K562 (cell line): Measurements from ENCODE around the gene RPL7L1. TPM values are rescaled to one million over a fixed set of nuclear protein-coding genes. Genes with fewer than 3 reads are reported as not detected.

Source experiments
- ATAC-seq: fragments of 200-7000 bp; cut with Tn5 transposase; 3 replicates; pipeline ENCODE4 v1.9.1; 2020; ENCODE audit warnings: moderate library complexity
- BruUV-seq: library from RNA; stranded (reverse); fragments of 400-500 nt; replicated peaks from 2 replicates; lab custom pipeline; 2021; lab: Mats Ljungman, UMichigan
- CTCF ChIA-PET: fragments of 300-600 bp; formaldehyde crosslinking; extraction: SDS; loops from one replicate; lab custom pipeline; 2021; ENCODE audit warnings: low intra/inter-chr PET ratio; lab: Yijun Ruan, JAX
- POLR2A ChIA-PET: fragments of 300-600, 350-650 bp; sonication (Branson Sonifier 250); formaldehyde crosslinking; extraction: SDS; loops from one replicate; lab custom pipeline; 2021; ENCODE audit warnings: antibody characterized with exemption, inconsistent platforms; lab: Yijun Ruan, JAX
- DNase-seq, 4 experiments: peaks; one replicate each; pipeline versions ENCODE4 v3.0.0 to v3.0.0-alpha.2; 2011 to 2018; ENCODE audit warnings: low spot score in 3 of 4, mixed read lengths in 3 of 4; ENCODE audit errors: extremely low read depth in 1 of 4
- FAIRE-seq: peaks from 2 replicates; lab custom pipeline; 2011; peaks lifted over from hg19 to GRCh38; lab: Jason Lieb, UNC
- H2AFZ ChIP-seq: 2 replicates; pipeline ENCODE4 v1.6.0; 2011; ENCODE audit warnings: low read depth, low read length, control low read depth, inconsistent platforms
- H3K27ac ChIP-seq: fragments of 200-600 bp; 3 replicates; pipeline ENCODE4 v1.8.0; 2011; ENCODE audit warnings: low read depth, mild to moderate bottlenecking, control low read depth, inconsistent platforms, low read length, moderate library complexity, mixed read lengths; ENCODE audit errors: extremely low read depth
- H3K27me3 ChIP-seq, 2 experiments: fragments of 300-600 bp in 1 of 2; 2 replicates in 1 of 2; 3 replicates in 1 of 2; pipeline versions ENCODE4 v1.6.0 to v1.8.0; 2011; ENCODE audit warnings: inconsistent platforms in 2 of 2, low read length in 2 of 2, mild to moderate bottlenecking in 1 of 2, mixed read lengths in 1 of 2, moderate library complexity in 1 of 2; ENCODE audit not compliant: control insufficient read depth in 2 of 2, insufficient read depth in 2 of 2
- H3K36me3 ChIP-seq: fragments of 300-600 bp; 3 replicates; pipeline ENCODE4 v1.8.0; 2011; ENCODE audit warnings: mild to moderate bottlenecking, low read length, inconsistent platforms; ENCODE audit not compliant: control insufficient read depth, insufficient read depth
- H3K4me1 ChIP-seq, 2 experiments: fragments of 200-600 bp in 1 of 2; replicated peaks in 1 of 2; 2 replicates in 1 of 2; 3 replicates in 1 of 2; pipeline versions ENCODE4 v1.5.1 to v1.8.0; 2011; ENCODE audit warnings: inconsistent platforms in 2 of 2, low read length in 2 of 2, mild to moderate bottlenecking in 1 of 2, mixed read lengths in 1 of 2, moderate library complexity in 1 of 2; ENCODE audit not compliant: control insufficient read depth in 2 of 2, insufficient read depth in 2 of 2
- H3K4me2 ChIP-seq: 2 replicates; pipeline ENCODE4 v1.6.1; 2011; ENCODE audit warnings: low read length, control low read depth, inconsistent platforms, mixed read lengths; ENCODE audit not compliant: insufficient read depth
- H3K4me3 ChIP-seq: fragments of 200-600 bp; sonication (generic), shearing (Covaris generic); 2 replicates; pipeline ENCODE4 v1.5.1; 2016; ENCODE audit warnings: control low read depth, inconsistent platforms
- H3K79me2 ChIP-seq: fragments of 200-600 bp; 3 replicates; pipeline ENCODE4 v1.8.0; 2011; ENCODE audit warnings: low read length, inconsistent platforms; ENCODE audit not compliant: control insufficient read depth, insufficient read depth
- H3K9ac ChIP-seq, 2 experiments: 2 replicates each; pipeline versions ENCODE4 v1.6.0 to v1.6.1; 2011; ENCODE audit warnings: low read depth in 2 of 2, low read length in 2 of 2, control low read depth in 1 of 2, inconsistent platforms in 1 of 2, mild to moderate bottlenecking in 1 of 2, mixed read lengths in 1 of 2; ENCODE audit not compliant: insufficient read depth in 1 of 2
- H3K9me1 ChIP-seq: one replicate; pipeline ENCODE4 v1.6.0; 2011; ENCODE audit warnings: inconsistent platforms, mild to moderate bottlenecking, low read length, moderate library complexity; ENCODE audit not compliant: control insufficient read depth, insufficient read depth
- H3K9me3 ChIP-seq: replicated peaks from 2 replicates; pipeline ENCODE4 v1.5.1; 2011; ENCODE audit warnings: low read depth, low read length, inconsistent platforms; ENCODE audit not compliant: control insufficient read depth, insufficient read depth
- H4K20me1 ChIP-seq: replicated peaks from 2 replicates; pipeline ENCODE4 v1.6.1; 2011; ENCODE audit warnings: low read length, inconsistent platforms, mixed read lengths; ENCODE audit not compliant: control insufficient read depth, insufficient read depth
- GATAD2A ChIP-seq: fragments of 450-650 bp; IDR thresholded peaks from 2 replicates; pipeline ENCODE4 v1.6.1; 2017
- RFX7 ChIP-seq: fragments of 250-450 bp; sonication (Bioruptor Pico); IDR thresholded peaks from 2 replicates; pipeline ENCODE4 v1.5.1; 2021; ENCODE audit warnings: mild to moderate bottlenecking
- U2AF2 ChIP-seq: fragments of 200-400 bp; formaldehyde crosslinking; optimal IDR thresholded peaks from 2 replicates; pipeline ENCODE3; 2017; ENCODE audit warnings: low read depth, mild to moderate bottlenecking, low read length
- ZNF217 ChIP-seq: sonication (generic); formaldehyde crosslinking; IDR thresholded peaks from 2 replicates; pipeline ENCODE4 v1.8.0; 2022; ENCODE audit warnings: mild to moderate bottlenecking, missing genetic modification reagents
- ZNF699 ChIP-seq: fragments of 250-450 bp; sonication (Bioruptor Pico); IDR thresholded peaks from 2 replicates; pipeline ENCODE4 v1.8.0; 2021; ENCODE audit warnings: mild to moderate bottlenecking, moderate library complexity; ENCODE audit not compliant: insufficient replicate concordance
- WGBS: fragments of 100-300 bp; shearing (Covaris generic); methylation state at CpG from one replicate; pipeline ENCODE4 v1.1.6; 2016; ENCODE audit warnings: low coverage, mixed read lengths; ENCODE audit not compliant: insufficient coverage; ENCODE audit errors: missing lambda C conversion rate; 5-methylcytosine and 5-hydroxymethylcytosine counted together
- in situ Hi-C: fragments of 300-500 bp; cut with MboI; formaldehyde crosslinking; loops from 4 replicates; pipeline ENCODE4 v1.15.0; 2018; ENCODE audit warnings: inconsistent platforms, mixed read lengths
- intact Hi-C: fragments of 100-400 bp; cut with micrococcal nuclease; formaldehyde crosslinking; loops from 2 replicates; pipeline ENCODE4 v1.14.2; 2022
- polyA plus RNA-seq, 8 experiments: library from polyadenylated mRNA; depleted of rRNA in 4 of 8; stranded (reverse) in 5 of 8; unstranded in 3 of 8; fragments of >200 nt; fragmentation: Nextera tagmentation in 2 of 8; fragmentation: Illumina TruSeq in 1 of 8; extraction: Ambion mirVana in 2 of 8; extraction: Trizol in 1 of 8; gene quantifications; 2 replicates each; pipeline versions ENCODE4 v1.2.1 to v1.2.3, GENCODE V29; 2011 to 2014; ENCODE audit warnings: inconsistent platforms in 1 of 8, missing spikeins in 1 of 8
- total RNA-seq, 7 experiments: library from RNA; depleted of rRNA in 6 of 7; stranded (reverse); fragments of >200 nt in 6 of 7; fragmentation: Illumina TruSeq in 2 of 7; extraction: Trizol in 2 of 7; gene quantifications; 2 replicates each; pipeline versions ENCODE4 v1.2.1 to v1.2.3, GENCODE V29; 2011 to 2021; ENCODE audit warnings: low replicate concordance in 1 of 7
- TF ChIP-seq, protein P1 (sequence below): fragments of 250-450 bp; sonication (Bioruptor Pico); IDR thresholded peaks from 2 replicates; pipeline ENCODE4 v1.4.0; 2020
- TF ChIP-seq, protein P2 (sequence below): sonication (generic); formaldehyde crosslinking; IDR thresholded peaks from 2 replicates; pipeline ENCODE4 v1.5.0; 2020; ENCODE audit warnings: missing genetic modification reagents
- TF ChIP-seq, protein P3 (sequence below): sonication (generic); formaldehyde crosslinking; IDR thresholded peaks from 2 replicates; pipeline ENCODE4 v1.9.0; 2022; ENCODE audit warnings: mild to moderate bottlenecking, missing genetic modification reagents

Gene RPL7L1
- total and polyA plus RNA-seq, 9 of the 15 experiments (the other 6 are each of a cell fraction or from before 2014, with no cell fraction given) = 129 to 259 (median 164) TPM

DNA sequence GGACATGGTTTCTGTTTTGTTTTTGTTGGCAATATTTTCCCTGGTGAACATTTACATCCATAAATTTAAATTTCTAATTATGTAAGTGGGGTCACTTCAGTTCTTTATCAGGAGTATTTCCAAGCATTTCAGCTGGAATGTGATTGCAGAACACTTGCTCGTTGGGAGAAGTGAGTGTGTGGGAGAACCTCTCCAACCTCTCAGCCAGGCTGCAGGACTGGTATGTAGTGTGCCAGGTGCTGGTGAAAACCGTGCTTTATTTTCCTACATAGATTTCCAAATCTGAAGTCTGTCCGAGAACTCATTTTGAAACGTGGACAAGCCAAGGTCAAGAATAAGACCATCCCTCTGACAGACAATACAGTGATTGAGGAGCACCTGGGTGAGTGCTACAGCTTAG lies 6.3 kb downstream of the RPL7L1 start:
- no peak for DNase-seq
- BruUV-seq = no TSS peak
- 0 out of 2 replicates have a peak, but pooled peaks cover 3% of the 10 kb centered on the region for H3K9me3 ChIP-seq
- no peak overlapping the region for H3K4me3 ChIP-seq
- no peak overlapping the region for H3K9ac ChIP-seq
- CTCF ChIA-PET = no interaction called here
- no peak for FAIRE-seq
- intact Hi-C loops (no loop called here), in situ Hi-C loops (no loop called here)
- no peaks in the 10 kb centered on the region for H3K27me3 ChIP-seq
- H3K4me2 ChIP-seq = no peak overlapping the region
- H3K27ac ChIP-seq = no peak overlapping the region
- POLR2A ChIA-PET = interaction anchor here (0.9 to 1.0 kb wide), 3 partner anchors 9 to 324 kb away, joined by 3 read pairs; no protein-coding TSS in a partner anchor
- peaks cover 0 to 14% of the 10 kb centered on the region in 2 experiments; a peak in 2 of 5 replicates for H3K4me1 ChIP-seq
- peaks cover 76% of the 10 kb centered on the region for H3K36me3 ChIP-seq
- H4K20me1 ChIP-seq = no peaks in the 10 kb centered on the region; the same call in 1 of the 2 replicates
- WGBS = 86% methylated on average over 4 of the region's 4 CpGs
- H2AFZ ChIP-seq = no peak overlapping the region
- ATAC-seq = no peak
- H3K79me2 ChIP-seq = peaks cover 41% of the 10 kb centered on the region
- H3K9me1 ChIP-seq = no peaks in the 10 kb centered on the region
- TF ChIP-seq, protein P1, sequence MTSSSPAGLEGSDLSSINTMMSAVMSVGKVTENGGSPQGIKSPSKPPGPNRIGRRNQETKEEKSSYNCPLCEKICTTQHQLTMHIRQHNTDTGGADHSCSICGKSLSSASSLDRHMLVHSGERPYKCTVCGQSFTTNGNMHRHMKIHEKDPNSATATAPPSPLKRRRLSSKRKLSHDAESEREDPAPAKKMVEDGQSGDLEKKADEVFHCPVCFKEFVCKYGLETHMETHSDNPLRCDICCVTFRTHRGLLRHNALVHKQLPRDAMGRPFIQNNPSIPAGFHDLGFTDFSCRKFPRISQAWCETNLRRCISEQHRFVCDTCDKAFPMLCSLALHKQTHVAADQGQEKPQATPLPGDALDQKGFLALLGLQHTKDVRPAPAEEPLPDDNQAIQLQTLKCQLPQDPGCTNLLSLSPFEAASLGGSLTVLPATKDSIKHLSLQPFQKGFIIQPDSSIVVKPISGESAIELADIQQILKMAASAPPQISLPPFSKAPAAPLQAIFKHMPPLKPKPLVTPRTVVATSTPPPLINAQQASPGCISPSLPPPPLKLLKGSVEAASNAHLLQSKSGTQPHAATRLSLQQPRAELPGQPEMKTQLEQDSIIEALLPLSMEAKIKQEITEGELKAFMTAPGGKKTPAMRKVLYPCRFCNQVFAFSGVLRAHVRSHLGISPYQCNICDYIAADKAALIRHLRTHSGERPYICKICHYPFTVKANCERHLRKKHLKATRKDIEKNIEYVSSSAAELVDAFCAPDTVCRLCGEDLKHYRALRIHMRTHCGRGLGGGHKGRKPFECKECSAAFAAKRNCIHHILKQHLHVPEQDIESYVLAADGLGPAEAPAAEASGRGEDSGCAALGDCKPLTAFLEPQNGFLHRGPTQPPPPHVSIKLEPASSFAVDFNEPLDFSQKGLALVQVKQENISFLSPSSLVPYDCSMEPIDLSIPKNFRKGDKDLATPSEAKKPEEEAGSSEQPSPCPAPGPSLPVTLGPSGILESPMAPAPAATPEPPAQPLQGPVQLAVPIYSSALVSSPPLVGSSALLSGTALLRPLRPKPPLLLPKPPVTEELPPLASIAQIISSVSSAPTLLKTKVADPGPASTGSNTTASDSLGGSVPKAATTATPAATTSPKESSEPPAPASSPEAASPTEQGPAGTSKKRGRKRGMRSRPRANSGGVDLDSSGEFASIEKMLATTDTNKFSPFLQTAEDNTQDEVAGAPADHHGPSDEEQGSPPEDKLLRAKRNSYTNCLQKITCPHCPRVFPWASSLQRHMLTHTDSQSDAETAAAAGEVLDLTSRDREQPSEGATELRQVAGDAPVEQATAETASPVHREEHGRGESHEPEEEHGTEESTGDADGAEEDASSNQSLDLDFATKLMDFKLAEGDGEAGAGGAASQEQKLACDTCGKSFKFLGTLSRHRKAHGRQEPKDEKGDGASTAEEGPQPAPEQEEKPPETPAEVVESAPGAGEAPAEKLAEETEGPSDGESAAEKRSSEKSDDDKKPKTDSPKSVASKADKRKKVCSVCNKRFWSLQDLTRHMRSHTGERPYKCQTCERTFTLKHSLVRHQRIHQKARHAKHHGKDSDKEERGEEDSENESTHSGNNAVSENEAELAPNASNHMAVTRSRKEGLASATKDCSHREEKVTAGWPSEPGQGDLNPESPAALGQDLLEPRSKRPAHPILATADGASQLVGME (CRISPR knock-in tag) = no peak
- no peak for TF ChIP-seq U2AF2
- no peak for TF ChIP-seq ZNF699
- TF ChIP-seq RFX7 (CRISPR knock-in tag) = no peak
- TF ChIP-seq GATAD2A = no peak
- TF ChIP-seq, protein P2, sequence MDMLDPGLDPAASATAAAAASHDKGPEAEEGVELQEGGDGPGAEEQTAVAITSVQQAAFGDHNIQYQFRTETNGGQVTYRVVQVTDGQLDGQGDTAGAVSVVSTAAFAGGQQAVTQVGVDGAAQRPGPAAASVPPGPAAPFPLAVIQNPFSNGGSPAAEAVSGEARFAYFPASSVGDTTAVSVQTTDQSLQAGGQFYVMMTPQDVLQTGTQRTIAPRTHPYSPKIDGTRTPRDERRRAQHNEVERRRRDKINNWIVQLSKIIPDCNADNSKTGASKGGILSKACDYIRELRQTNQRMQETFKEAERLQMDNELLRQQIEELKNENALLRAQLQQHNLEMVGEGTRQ = no peak
- TF ChIP-seq, protein P3, sequence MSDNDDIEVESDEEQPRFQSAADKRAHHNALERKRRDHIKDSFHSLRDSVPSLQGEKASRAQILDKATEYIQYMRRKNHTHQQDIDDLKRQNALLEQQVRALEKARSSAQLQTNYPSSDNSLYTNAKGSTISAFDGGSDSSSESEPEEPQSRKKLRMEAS = no peak
- TF ChIP-seq ZNF217 (CRISPR knock-in tag) = no peak
